D341Med (cell line): Measurements from ENCODE around the gene ULBP1.
"Not testable (repeated sequence)": the region's sequence is repeated elsewhere in the genome, so short reads cannot be mapped to it uniquely, and the experiment has no call there.

ENCODE experiments used
- DNase-seq: peaks from one replicate; pipeline ENCODE4 v3.0.0; 2012; ENCODE audit warnings: low spot score

The ULBP1 gene

GRCh38 chr6:150005761-150006651 is 42.3 kb downstream of the ULBP1 start:
- DNase-seq = no peak

GRCh38 chr6:150006961-150007464 is 43.3 kb downstream of the ULBP1 start:
- DNase-seq = peak; percentile 54

- DNase-seq = no peak
These were observed 44.8 kb downstream of the ULBP1 start for GRCh38 chr6:150008588-150008987.

- not testable (repeated sequence) for DNase-seq
These were observed 49.4 kb downstream of the ULBP1 start for GRCh38 chr6:150012846-150013784.

GRCh38 chr6:150013785-150014622 is 50.3 kb downstream of the ULBP1 start:
- DNase-seq = not testable (repeated sequence)

- DNase-seq = not testable (repeated sequence)
These were observed 51.0 kb downstream of the ULBP1 start for GRCh38 chr6:150014623-150015280.

- DNase-seq = not testable (repeated sequence)
These were observed 51.7 kb downstream of the ULBP1 start for GRCh38 chr6:150015281-150016001.

GRCh38 chr6:150016324-150017185 is 52.8 kb downstream of the ULBP1 start:
- peak; percentile 71 for DNase-seq

- not testable (repeated sequence) for DNase-seq
These were observed 53.4 kb downstream of the ULBP1 start for GRCh38 chr6:150017186-150017521.

GRCh38 chr6:150018846-150019580 is 55.3 kb downstream of the ULBP1 start:
- DNase-seq = no peak

- not testable (repeated sequence) for DNase-seq
These were observed 58.1 kb downstream of the ULBP1 start for GRCh38 chr6:150021870-150022269.
